HG03103 (cell line): Measurements from ENCODE around the gene GMPPA.

ENCODE experiments used
- ATAC-seq: cut with Tn5 transposase; IDR thresholded peaks from one replicate; pipeline ENCODE4 v1.9.1; 2021; ENCODE audit warnings: low read depth; ENCODE audit not compliant: unreplicated experiment

Gene GMPPA

GRCh38 chr2:219501849-219502248, 3.2 kb downstream of the GMPPA start:
- ATAC-seq = no peak

- no peak for ATAC-seq
Observed at GRCh38 chr2:219502618-219503017, 3.9 kb downstream of the GMPPA start.

- no peak for ATAC-seq
Observed at GRCh38 chr2:219505585-219505984, 6.9 kb downstream of the GMPPA start.

GRCh38 chr2:219506153-219506801, 7.6 kb downstream of the GMPPA start:
- ATAC-seq = no peak

- no peak for ATAC-seq
Observed at GRCh38 chr2:219506802-219507526, 8.3 kb downstream of the GMPPA start.

GRCh38 chr2:219507581-219508443, 9.1 kb downstream of the GMPPA start:
- no peak for ATAC-seq

- ATAC-seq = no peak
Observed at GRCh38 chr2:219508444-219508734, 9.7 kb downstream of the GMPPA start.

GRCh38 chr2:219508971-219509779, 10.5 kb downstream of the GMPPA start:
- peak; percentile 9 for ATAC-seq

- peak; percentile 61 for ATAC-seq
Observed at GRCh38 chr2:219509780-219510511, 11.3 kb downstream of the GMPPA start.

GRCh38 chr2:219510512-219511135, 11.9 kb downstream of the GMPPA start:
- no peak for ATAC-seq

GRCh38 chr2:219511547-219512325, 13.0 kb downstream of the GMPPA start:
- no peak for ATAC-seq

- no peak for ATAC-seq
Observed at GRCh38 chr2:219512524-219513216, 14.0 kb downstream of the GMPPA start.

GRCh38 chr2:219513787-219514186, 15.1 kb downstream of the GMPPA start:
- no peak for ATAC-seq

GRCh38 chr2:219514196-219514761, 15.6 kb downstream of the GMPPA start, which contains the start of gene ASIC4:
Gene ASIC4 (plus strand): TSS chr2:219514482. CDS start chr2:219514725, 243 bp downstream.
- no peak for ATAC-seq

- ATAC-seq = no peak
Observed at GRCh38 chr2:219514836-219515235, 16.1 kb downstream of the GMPPA start.

GRCh38 chr2:219515874-219516629, 17.4 kb downstream of the GMPPA start:
- no peak for ATAC-seq

- ATAC-seq = no peak
Observed at GRCh38 chr2:219516888-219517287, 18.2 kb downstream of the GMPPA start.
